GM21526 (cell line): ENCODE data around the gene TK1.

Source experiments
- ATAC-seq: cut with Tn5 transposase; IDR thresholded peaks from one replicate; pipeline ENCODE4 v1.9.1; 2021; ENCODE audit warnings: moderate library complexity; ENCODE audit not compliant: unreplicated experiment, low FRiP score

Gene TK1

GRCh38 chr17:78223061-78223460 lies 36.2 kb upstream of the TK1 start:
- no peak for ATAC-seq

DNA sequence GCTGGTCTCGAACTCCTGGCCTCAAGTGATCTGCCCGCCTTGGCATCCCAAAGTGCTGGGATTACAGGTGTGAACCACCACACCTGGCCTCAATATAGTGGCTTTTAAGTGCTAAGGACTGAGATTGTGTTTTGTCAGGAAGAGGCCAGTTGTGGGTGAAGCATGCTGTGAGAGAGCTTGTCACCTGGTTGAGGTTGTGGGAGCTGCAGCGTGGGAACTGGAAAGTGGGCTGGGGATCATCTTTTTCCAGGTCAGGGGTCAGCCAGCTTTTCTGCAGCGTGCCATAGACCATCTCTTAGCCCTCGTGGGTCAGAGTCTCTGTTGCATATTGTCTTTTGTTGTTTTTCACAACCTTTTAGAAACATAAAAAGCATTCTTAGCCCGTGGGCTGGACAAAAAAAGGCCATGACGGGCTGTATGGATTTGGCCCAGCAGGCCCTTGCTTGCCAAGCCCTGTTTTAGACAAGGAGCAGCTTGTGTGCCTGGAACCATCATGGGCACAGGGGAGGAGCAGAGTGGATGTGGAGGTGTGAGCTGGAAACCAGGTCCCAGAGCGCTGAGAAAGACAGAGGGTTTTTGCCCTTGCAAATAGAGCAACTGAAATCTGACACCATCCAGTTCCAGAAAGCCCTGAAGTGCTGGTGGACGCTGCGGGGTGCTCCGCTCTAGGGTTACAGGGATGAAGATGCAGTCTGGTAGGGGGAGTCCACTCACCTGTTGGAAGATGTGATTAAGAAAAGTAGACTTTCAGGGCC lies 32.7 kb upstream of the TK1 start:
- no peak for ATAC-seq

- ATAC-seq, result no peak
Observed at GRCh38 chr17:78214706-78215061, 27.8 kb upstream of the TK1 start.

DNA sequence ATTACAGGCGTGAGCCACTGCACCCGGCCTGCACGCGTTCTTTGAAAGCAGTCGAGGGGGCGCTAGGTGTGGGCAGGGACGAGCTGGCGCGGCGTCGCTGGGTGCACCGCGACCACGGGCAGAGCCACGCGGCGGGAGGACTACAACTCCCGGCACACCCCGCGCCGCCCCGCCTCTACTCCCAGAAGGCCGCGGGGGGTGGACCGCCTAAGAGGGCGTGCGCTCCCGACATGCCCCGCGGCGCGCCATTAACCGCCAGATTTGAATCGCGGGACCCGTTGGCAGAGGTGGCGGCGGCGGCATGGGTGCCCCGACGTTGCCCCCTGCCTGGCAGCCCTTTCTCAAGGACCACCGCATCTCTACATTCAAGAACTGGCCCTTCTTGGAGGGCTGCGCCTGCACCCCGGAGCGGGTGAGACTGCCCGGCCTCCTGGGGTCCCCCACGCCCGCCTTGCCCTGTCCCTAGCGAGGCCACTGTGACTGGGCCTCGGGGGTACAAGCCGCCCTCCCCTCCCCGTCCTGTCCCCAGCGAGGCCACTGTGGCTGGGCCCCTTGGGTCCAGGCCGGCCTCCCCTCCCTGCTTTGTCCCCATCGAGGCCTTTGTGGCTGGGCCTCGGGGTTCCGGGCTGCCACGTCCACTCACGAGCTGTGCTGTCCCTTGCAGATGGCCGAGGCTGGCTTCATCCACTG lies 27.3 kb upstream of the TK1 start, which contains the start of gene BIRC5:
TSS of gene BIRC5 (plus strand) at position 238 of the 690 bp plus-strand sequence. CDS start at position 302, 64 bp downstream.
- ATAC-seq, result peak; percentile 78

GRCh38 chr17:78211032-78211431 lies 24.2 kb upstream of the TK1 start:
- ATAC-seq, result no peak

DNA sequence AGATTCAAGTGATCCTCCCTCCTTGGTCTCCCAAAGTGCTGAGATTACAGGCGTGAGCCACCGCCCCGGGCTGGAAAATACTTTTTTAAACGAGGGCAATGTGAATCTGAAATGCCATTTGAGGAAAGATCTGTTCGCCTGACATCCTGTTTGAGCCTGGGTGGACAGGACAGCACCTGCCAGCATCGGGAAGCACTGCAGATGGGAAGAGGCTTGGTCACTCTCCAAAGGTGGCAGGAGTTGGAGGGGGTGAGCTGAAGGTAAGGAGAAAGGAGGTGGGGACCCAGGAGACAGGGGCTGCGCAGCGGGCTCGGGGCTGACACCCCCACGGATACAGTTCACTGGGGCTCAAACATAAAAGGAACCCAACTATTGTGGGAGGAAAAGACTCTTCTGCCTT lies 23.3 kb upstream of the TK1 start:
- no peak for ATAC-seq

DNA sequence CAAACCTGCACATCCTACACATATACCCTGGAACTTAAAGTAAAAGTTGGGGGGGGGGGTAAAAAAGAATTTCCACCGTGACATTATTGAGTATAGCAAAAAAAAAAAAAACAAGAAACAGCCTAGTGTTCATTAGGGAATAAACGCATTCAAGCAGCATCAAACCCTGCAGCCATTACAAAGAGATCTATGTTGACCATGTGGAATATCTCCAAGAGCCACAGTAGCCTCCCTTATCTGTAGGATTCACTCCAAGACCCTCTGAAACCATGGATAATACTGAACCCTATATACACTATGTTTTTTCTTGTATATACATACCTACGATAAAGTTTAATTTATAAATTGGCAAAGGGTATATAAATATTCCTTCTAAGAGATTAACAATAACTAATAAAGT lies 21.6 kb upstream of the TK1 start:
- ATAC-seq, result no peak

- ATAC-seq, result no peak
Observed at GRCh38 chr17:78206298-78206697, 19.4 kb upstream of the TK1 start.

DNA sequence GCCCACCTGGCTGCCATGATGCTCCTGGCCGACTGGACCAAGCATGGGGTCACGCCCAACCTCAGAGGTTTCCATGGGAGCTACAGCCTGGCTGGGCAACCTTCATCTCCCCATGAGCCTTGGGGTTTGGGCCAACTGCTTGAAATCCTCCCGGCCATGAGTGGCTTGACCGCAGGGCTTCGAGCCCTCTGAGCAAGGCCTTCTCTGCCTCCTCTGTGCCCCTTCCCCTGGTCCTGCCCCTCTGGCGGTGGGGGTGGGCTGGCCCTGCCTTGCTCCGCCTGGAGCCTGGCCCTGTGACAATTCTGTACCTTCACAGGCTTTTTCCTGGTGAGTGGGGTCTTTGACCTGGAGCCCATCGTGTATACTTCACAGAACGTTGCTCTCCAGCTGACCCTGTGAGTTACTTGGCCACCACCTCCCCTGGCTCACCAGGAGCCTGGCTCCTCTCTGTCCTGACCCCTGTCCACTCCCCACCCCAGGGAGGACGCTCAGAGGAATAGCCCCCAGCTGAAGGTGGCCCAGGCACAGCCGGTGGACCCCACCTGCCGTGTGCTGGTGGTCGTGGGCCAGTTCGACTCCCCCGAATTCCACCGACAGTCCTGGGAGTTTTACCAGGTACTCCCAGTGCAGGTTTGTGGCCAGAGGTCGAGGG lies 18.4 kb upstream of the TK1 start:
- no peak for ATAC-seq

DNA sequence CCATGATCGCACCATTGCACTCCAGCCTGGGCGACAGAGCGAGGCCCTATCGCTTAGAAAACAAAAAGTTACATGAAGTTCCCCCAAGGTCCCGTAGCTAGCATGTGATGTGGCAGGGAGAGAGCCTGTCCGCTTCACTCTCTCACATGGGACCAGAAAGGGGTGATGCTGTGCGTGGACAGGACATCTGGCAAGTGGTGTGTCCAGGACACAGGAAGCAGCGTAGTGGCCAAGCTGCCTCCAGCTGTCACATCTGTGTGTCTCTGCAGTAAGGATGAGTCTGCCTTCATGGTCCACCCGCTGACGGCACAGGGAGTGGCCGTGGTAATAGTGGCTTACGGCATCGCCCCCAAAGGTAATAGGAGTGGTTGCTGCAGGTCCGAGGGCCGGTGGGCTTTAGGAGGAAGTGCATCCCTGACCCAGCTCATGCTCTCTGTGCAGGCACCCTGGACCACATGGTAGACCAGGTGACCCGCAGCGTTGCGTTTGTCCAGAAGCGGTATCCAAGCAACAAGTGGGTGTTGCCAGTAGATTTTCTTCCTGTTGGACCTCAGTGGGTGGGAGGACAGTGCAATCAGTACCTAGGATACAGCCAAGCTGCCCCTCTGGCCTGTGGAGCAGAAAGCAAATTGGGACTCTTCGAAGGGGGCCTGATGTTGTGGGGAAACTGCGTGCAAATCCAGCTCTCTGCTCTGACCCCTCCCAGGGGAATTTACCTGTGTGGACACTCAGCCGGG lies 17.7 kb upstream of the TK1 start:
- no peak for ATAC-seq

GRCh38 chr17:78202666-78203065 lies 15.8 kb upstream of the TK1 start:
- ATAC-seq, result no peak

GRCh38 chr17:78200451-78200850 lies 13.6 kb upstream of the TK1 start:
- no peak for ATAC-seq

- ATAC-seq, result no peak
Observed at GRCh38 chr17:78197147-78197832, 10.4 kb upstream of the TK1 start.

DNA sequence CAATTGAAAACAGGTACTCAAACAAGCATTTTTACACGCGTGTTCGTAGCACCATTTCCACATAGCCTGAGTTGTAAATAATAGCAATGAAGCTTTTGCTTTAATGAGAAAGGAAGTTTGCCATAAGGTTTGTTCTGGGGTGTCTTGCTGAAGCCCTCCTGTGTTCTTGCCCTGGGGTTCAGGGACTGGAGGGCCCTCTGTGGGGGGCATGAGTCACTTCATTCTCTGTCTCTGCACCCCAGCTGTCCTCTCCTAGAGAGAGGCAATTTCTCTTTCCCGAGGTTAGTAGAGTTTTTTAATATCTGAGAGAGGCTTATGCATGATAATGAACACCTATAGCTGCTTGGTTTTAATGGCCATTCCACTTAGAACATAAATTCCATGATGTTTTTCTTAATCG lies 9.9 kb upstream of the TK1 start:
- ATAC-seq, result no peak

- ATAC-seq, result no peak
Observed at GRCh38 chr17:78185981-78186691, 716 bp downstream of the TK1 start.

DNA sequence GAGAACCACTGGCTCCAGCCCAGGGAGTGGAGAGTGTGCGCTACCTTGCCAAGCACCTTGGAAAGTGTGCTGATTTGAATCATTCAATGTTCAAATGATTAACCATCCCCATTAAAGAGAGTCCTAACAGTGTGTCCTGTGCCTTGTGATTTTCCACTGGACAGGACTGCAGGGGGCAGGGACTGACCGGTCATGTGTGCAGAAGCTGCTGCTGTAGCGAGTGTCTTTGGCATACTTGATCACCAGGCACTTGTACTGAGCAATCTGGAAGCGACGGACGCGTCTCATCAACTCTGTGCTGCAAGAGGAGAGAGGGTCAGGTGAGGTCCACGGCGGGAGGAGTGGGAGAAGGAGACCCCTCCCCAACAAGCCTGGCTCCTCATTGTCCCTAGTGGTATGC lies 2.0 kb downstream of the TK1 start:
- no peak for ATAC-seq

DNA sequence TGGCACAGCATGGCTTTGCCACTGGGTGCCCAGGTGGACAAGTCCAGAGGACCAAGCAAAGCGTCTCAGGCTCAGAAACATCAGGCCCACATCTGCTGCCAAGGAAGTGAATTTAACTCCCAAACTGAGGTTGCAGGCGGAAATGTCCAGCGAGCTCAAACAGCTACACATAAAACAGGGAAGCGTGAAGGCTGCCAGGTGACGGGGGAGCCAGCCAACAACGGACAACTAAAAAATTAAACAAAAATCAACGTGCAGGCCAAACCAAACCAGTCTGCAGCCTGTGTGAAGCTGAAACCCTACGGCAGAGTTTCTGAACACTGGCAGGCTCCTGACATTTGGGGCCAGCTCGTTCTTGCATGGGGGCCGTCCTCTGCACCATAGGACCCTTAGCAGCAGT lies 2.5 kb downstream of the TK1 start:
- no peak for ATAC-seq

- no peak for ATAC-seq
Observed at GRCh38 chr17:78183916-78184315, 2.9 kb downstream of the TK1 start.

- ATAC-seq, result no peak
Observed at GRCh38 chr17:78182504-78182903, 4.3 kb downstream of the TK1 start.

GRCh38 chr17:78180508-78180907 lies 6.3 kb downstream of the TK1 start:
- no peak for ATAC-seq
